Bone marrow (tissue), 2 donors: ENCODE measurements around the gene ARHGAP42.

Experiments used
- DNase-seq, 2 donors: peaks; one replicate each; lab custom pipeline; 2025; lab: John Stamatoyannopoulos, UW

Gene ARHGAP42

GRCh38 chr11:100831929-100832494 lies 144.9 kb downstream of the ARHGAP42 start:
- no peak for DNase-seq

- no peak for DNase-seq
Observed at GRCh38 chr11:100832829-100833228, 145.7 kb downstream of the ARHGAP42 start.

GRCh38 chr11:100833276-100833675 lies 146.2 kb downstream of the ARHGAP42 start:
- no peak for DNase-seq

- no peak for DNase-seq
Observed at GRCh38 chr11:100835854-100836253, 148.8 kb downstream of the ARHGAP42 start.

GRCh38 chr11:100837311-100837710 lies 150.2 kb downstream of the ARHGAP42 start:
- no peak for DNase-seq

GRCh38 chr11:100841711-100842407 lies 154.8 kb downstream of the ARHGAP42 start:
- no peak for DNase-seq

GRCh38 chr11:100847696-100848216 lies 160.7 kb downstream of the ARHGAP42 start:
- no peak for DNase-seq

GRCh38 chr11:100849009-100849900 lies 162.2 kb downstream of the ARHGAP42 start:
- DNase-seq: no peak

GRCh38 chr11:100849901-100850235 lies 162.8 kb downstream of the ARHGAP42 start:
- DNase-seq: no peak

- DNase-seq: no peak
Observed at GRCh38 chr11:100851147-100851546, 164.1 kb downstream of the ARHGAP42 start.

- no peak for DNase-seq
Observed at GRCh38 chr11:100851584-100852152, 164.6 kb downstream of the ARHGAP42 start.

- no peak for DNase-seq
Observed at GRCh38 chr11:100855466-100856067, 168.5 kb downstream of the ARHGAP42 start.

GRCh38 chr11:100857236-100858005 lies 170.3 kb downstream of the ARHGAP42 start:
- DNase-seq: no peak

GRCh38 chr11:100860318-100861155 lies 173.4 kb downstream of the ARHGAP42 start:
- DNase-seq: no peak

GRCh38 chr11:100861212-100861611 lies 174.1 kb downstream of the ARHGAP42 start:
- DNase-seq: no peak

GRCh38 chr11:100863080-100863581 lies 176.0 kb downstream of the ARHGAP42 start:
- DNase-seq: no peak

GRCh38 chr11:100865443-100866065 lies 178.5 kb downstream of the ARHGAP42 start:
- no peak for DNase-seq

GRCh38 chr11:100866453-100866852 lies 179.4 kb downstream of the ARHGAP42 start:
- no peak for DNase-seq

- no peak for DNase-seq
Observed at GRCh38 chr11:100867606-100868005, 180.5 kb downstream of the ARHGAP42 start.

GRCh38 chr11:100869328-100869727 lies 182.2 kb downstream of the ARHGAP42 start:
- DNase-seq: no peak
